Parathyroid adenoma (tissue), 2 donors: ENCODE measurements around the gene ZNF689.
"Not testable (repeated sequence)": the region's sequence is repeated elsewhere in the genome, so short reads cannot be mapped to it uniquely, and the experiment has no call there.

Experiments used
- H2AFZ ChIP-seq: fragments of 300-600 bp; sonication (generic); one replicate; pipeline ENCODE4 v1.7.0; 2017; ENCODE audit warnings: antibody characterized with exemption, mild to moderate bottlenecking
- H3K27ac ChIP-seq: fragments of 300-600 bp; sonication (generic); one replicate; pipeline ENCODE4 v1.7.0; 2017
- H3K27me3 ChIP-seq: fragments of 300-600 bp; sonication (generic); one replicate; pipeline ENCODE4 v1.7.0; 2017; ENCODE audit warnings: low read length; ENCODE audit not compliant: control insufficient read depth, insufficient read depth
- H3K36me3 ChIP-seq: fragments of 300-600 bp; sonication (generic); one replicate; pipeline ENCODE4 v1.7.0; 2017; ENCODE audit warnings: low read length; ENCODE audit not compliant: control insufficient read depth, insufficient read depth
- H3K4me1 ChIP-seq: fragments of 300-600 bp; sonication (generic); one replicate; pipeline ENCODE4 v1.7.0; 2017; ENCODE audit warnings: control low read depth
- H3K4me2 ChIP-seq: fragments of 300-600 bp; sonication (generic); one replicate; pipeline ENCODE4 v1.7.0; 2017; ENCODE audit warnings: low read length
- H3K4me3 ChIP-seq: fragments of 300-600 bp; sonication (generic); one replicate; pipeline ENCODE4 v1.7.0; 2017; ENCODE audit warnings: low read depth, low read length
- H3K79me2 ChIP-seq: fragments of 300-600 bp; sonication (generic); one replicate; pipeline ENCODE4 v1.7.0; 2017; ENCODE audit warnings: control low read depth
- H3K9ac ChIP-seq: fragments of 300-600 bp; sonication (generic); one replicate; pipeline ENCODE4 v1.7.0; 2017; ENCODE audit warnings: mild to moderate bottlenecking
- H3K9me3 ChIP-seq: fragments of 300-600 bp; sonication (generic); one replicate; pipeline ENCODE4 v1.7.0; 2017; ENCODE audit warnings: low read length; ENCODE audit not compliant: control insufficient read depth
- TF ChIP-seq, protein P1 (sequence below): fragments of 300-600 bp; sonication (generic); IDR thresholded peaks from one replicate; pipeline ENCODE4 v1.7.0; 2017; ENCODE audit warnings: antibody characterized with exemption, mild to moderate bottlenecking
- donor health status: primary hyperparathyroidism.

The ZNF689 gene

DNA sequence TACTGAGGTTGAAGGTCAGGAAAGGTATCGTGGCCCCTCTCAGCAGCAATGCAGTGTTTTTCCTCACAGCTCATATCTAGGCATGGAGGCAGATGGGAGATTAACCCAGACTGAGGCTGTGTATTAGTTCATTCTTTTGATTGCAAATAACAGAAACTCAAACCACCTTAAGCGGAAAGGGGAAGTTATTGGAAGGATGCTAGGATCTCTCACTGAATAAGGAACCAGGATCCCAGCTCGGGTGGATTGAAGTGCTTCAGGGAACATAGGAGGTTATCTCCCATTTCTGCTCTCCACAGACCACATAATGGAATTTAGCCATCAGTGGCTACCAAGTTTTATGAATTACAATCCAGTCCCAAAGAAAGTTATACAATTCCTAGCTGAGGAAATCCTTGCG lies 8.2 kb downstream of the ZNF689 start:
- Histone ChIP-seq H3K9me3 (no peaks in the 10 kb centered on the region), H3K79me2 (no peaks in the 10 kb centered on the region), H3K27me3 (no peaks in the 10 kb centered on the region), H3K4me2 (no peak overlapping the region), H3K4me1 (no peaks in the 10 kb centered on the region), H3K9ac (no peak overlapping the region), H3K4me3 (no peak overlapping the region), H3K36me3 (no peaks in the 10 kb centered on the region), H3K27ac (no peak overlapping the region), H2AFZ (no peak overlapping the region)
- TF ChIP-seq, protein P1, sequence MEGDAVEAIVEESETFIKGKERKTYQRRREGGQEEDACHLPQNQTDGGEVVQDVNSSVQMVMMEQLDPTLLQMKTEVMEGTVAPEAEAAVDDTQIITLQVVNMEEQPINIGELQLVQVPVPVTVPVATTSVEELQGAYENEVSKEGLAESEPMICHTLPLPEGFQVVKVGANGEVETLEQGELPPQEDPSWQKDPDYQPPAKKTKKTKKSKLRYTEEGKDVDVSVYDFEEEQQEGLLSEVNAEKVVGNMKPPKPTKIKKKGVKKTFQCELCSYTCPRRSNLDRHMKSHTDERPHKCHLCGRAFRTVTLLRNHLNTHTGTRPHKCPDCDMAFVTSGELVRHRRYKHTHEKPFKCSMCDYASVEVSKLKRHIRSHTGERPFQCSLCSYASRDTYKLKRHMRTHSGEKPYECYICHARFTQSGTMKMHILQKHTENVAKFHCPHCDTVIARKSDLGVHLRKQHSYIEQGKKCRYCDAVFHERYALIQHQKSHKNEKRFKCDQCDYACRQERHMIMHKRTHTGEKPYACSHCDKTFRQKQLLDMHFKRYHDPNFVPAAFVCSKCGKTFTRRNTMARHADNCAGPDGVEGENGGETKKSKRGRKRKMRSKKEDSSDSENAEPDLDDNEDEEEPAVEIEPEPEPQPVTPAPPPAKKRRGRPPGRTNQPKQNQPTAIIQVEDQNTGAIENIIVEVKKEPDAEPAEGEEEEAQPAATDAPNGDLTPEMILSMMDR, result no peak

DNA sequence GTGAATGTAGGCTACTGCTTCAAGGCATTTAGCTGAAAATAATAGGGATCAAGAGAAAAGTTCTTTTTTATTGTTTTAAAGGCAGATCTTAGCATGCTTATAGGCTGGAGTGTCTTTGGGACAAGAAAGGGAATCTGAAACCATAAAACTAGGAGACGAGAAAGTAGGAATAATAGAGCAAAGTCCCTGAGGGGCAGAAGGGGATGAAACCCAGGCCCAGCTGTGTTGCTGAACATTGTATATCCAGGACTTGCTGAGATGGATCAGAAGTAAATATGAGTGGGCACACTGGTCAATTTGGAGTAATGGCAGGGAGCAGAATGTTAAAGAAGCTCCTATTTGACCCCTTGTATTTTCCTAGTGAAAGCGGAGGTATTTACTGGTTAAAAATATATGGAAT lies 9.3 kb downstream of the ZNF689 start:
- no peaks in the 10 kb centered on the region for H3K36me3 ChIP-seq
- TF ChIP-seq, protein P1, result no peak

GRCh38 chr16:30600215-30600614 lies 10.0 kb downstream of the ZNF689 start:
- no peak overlapping the region for H2AFZ ChIP-seq
- no peaks in the 10 kb centered on the region for H3K27me3 ChIP-seq
- no peaks in the 10 kb centered on the region for H3K36me3 ChIP-seq
- H3K9ac ChIP-seq, result no peak overlapping the region
- no peak overlapping the region for H3K27ac ChIP-seq
- no peak overlapping the region for H3K4me3 ChIP-seq
- H3K4me1 ChIP-seq, result no peaks in the 10 kb centered on the region
- no peaks in the 10 kb centered on the region for H3K9me3 ChIP-seq
- no peaks in the 10 kb centered on the region for H3K79me2 ChIP-seq
- H3K4me2 ChIP-seq, result no peak overlapping the region
- TF ChIP-seq, protein P1, result no peak

More for the DNA sequence above, 9.3 kb downstream of the ZNF689 start:
- Histone ChIP-seq H3K9ac (no peak overlapping the region), H3K4me2 (no peak overlapping the region), H3K79me2 (no peaks in the 10 kb centered on the region), H2AFZ (no peak overlapping the region), H3K4me1 (no peaks in the 10 kb centered on the region), H3K4me3 (no peak overlapping the region), H3K9me3 (no peaks in the 10 kb centered on the region), H3K27ac (no peak overlapping the region), H3K27me3 (no peaks in the 10 kb centered on the region)

- Histone ChIP-seq H3K9ac (no peak overlapping the region), H3K79me2 (no peaks in the 10 kb centered on the region), H3K4me2 (no peak overlapping the region), H3K27ac (no peak overlapping the region), H3K4me3 (no peak overlapping the region), H3K9me3 (no peaks in the 10 kb centered on the region), H3K4me1 (no peaks in the 10 kb centered on the region), H3K27me3 (no peaks in the 10 kb centered on the region), H2AFZ (no peak overlapping the region), H3K36me3 (no peaks in the 10 kb centered on the region)
- TF ChIP-seq, protein P1, result no peak
Measured at GRCh38 chr16:30592871-30593270, 17.3 kb downstream of the ZNF689 start.

DNA sequence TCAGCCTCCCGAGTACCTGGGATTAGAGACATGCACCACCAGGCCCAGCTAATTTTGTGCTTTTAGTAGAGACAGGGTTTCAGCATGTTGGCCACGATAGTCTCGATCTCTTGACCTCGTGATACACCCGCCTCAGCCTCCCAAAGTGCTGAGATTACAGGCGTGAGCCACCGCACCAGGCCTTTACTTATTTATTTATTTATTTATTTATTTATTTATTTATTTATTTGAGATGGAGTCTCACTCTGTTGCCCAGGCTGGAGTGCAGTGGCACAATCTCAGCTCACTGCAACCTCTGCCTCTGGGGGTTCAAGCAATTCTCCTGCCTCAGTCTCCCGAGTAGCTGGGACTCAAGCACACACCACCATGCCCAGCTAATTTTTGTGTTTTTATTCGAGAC lies 19.3 kb downstream of the ZNF689 start:
- not testable (repeated sequence) for H3K27me3 ChIP-seq, H3K4me3 ChIP-seq, H2AFZ ChIP-seq, H3K4me1 ChIP-seq, H3K9ac ChIP-seq, H3K9me3 ChIP-seq, H3K36me3 ChIP-seq, H3K79me2 ChIP-seq, H3K4me2 ChIP-seq, H3K27ac ChIP-seq

GRCh38 chr16:30589582-30589981 lies 20.6 kb downstream of the ZNF689 start:
- not testable (repeated sequence) for H3K9me3 ChIP-seq, H2AFZ ChIP-seq, H3K9ac ChIP-seq, H3K27ac ChIP-seq, H3K4me2 ChIP-seq, H3K27me3 ChIP-seq, H3K4me1 ChIP-seq, H3K36me3 ChIP-seq, H3K4me3 ChIP-seq, H3K79me2 ChIP-seq
